Measurements from ENCODE around the gene TTLL7. TPM values are rescaled to one million over a fixed set of nuclear protein-coding genes. Genes with fewer than 3 reads are reported as not detected.

TTLL7 gene
- total RNA-seq, 1 experiment from 2014 or later, result 6.6 TPM

DNA sequence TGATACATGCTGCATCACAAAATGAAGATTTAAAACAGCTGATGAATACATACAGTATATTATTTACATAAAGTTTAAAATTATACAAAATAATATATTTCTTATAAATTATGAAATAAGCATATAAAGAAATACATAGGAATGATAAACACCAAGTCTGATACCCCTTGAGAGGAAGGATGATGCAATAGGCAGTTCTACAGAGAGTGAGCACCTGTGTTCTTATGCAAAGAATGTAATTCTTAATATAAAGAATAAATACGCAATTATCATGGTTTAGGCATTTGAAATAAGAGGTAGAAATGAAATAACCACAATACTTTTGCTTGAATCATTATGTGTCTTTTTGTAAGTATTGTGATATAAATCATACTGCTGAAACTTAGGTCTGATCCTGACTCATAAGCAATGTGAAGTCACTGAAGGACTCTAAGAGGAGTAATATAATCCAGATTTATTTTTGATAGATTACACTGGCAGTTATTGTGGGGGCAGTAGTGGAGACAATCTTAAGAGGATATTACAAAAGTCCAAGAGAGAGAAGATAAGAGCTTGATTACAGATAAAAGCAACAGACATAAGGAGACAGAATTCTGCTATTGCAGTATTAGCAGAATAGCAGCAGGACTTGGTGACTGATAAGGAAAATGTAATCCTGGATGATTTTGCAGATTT, 39.0 kb downstream of the TTLL7 start:
- no peaks in the 10 kb centered on the region for H3K27me3 Mint-ChIP-seq (ENCODE audit: low read depth)
- Histone ChIP-seq H3K79me2 (ENCODE audit: insufficient read depth, low read length) (no peaks in the 10 kb centered on the region), H3K56ac (ENCODE audit: insufficient read length, low read depth, low read length) (no peak overlapping the region), H2BK15ac (ENCODE audit: low read depth, low read length) (no peak overlapping the region), H4K5ac (ENCODE audit: insufficient read length, low read depth, low read length) (no peak overlapping the region), H4K8ac (replicated peaks; ENCODE audit: insufficient read length, low read depth, low read length) (no peak overlapping the region), H2BK5ac (ENCODE audit: insufficient read length, low read length) (no peak overlapping the region), H4K91ac (ENCODE audit: insufficient read length, low read depth, low read length) (no peak overlapping the region), H3K23ac (ENCODE audit: insufficient read length, low read depth, low read length) (no peak overlapping the region), H3K27ac (ENCODE audit: insufficient read length, low read depth, low read length) (no peak overlapping the region), H3K9ac (ENCODE audit: extremely low read depth, insufficient read length, low read length) (no peak overlapping the region), H3K79me1 (ENCODE audit: insufficient read depth, low read depth, low read length, poor library complexity, severe bottlenecking) (no peaks in the 10 kb centered on the region), H3K4me1 (ENCODE audit: insufficient read depth, low read length) (no peaks in the 10 kb centered on the region; the same call in 1 of the 2 replicates), H3K23me2 (ENCODE audit: insufficient read length, low read depth, low read length, poor library complexity, severe bottlenecking) (no peaks in the 10 kb centered on the region), H3K4me2 (ENCODE audit: insufficient read depth, insufficient read length, low read length) (no peak overlapping the region), H2AK5ac (ENCODE audit: insufficient read length, low read length) (no peak overlapping the region), H3K14ac (ENCODE audit: insufficient read depth, low read length) (no peak overlapping the region), H2BK12ac (ENCODE audit: insufficient read length, low read depth, low read length) (no peak overlapping the region), H3K4ac (ENCODE audit: low read depth, low read length) (no peak overlapping the region), H3K9me3 (ENCODE audit: control insufficient read depth, low read depth, low read length) (no peaks in the 10 kb centered on the region), H3K18ac (ENCODE audit: insufficient read length, low read depth, low read length) (no peak overlapping the region), H4K20me1 (ENCODE audit: control insufficient read depth, insufficient read depth, insufficient read length) (no peaks in the 10 kb centered on the region), H2BK20ac (ENCODE audit: low read depth, low read length, poor library complexity, severe bottlenecking) (no peak overlapping the region), H3K27me3 (ENCODE audit: insufficient read depth, low read length) (no peaks in the 10 kb centered on the region), H2BK120ac (ENCODE audit: low read depth, low read length, poor library complexity, severe bottlenecking) (no peak overlapping the region), H2AFZ (ENCODE audit: low read length) (no peak overlapping the region), H3T11ph (ENCODE audit: low read length) (no peak overlapping the region)
- H3K36me3 Mint-ChIP-seq (ENCODE audit: insufficient read depth in 1 of 3, low read depth in 3 of 3), result no peaks in the 10 kb centered on the region
- H3K4me1 Mint-ChIP-seq, result peaks cover 0 to 5% of the 10 kb centered on the region in 2 experiments; a peak in 2 of 4 replicates
- WGBS (ENCODE audit: extremely low coverage, insufficient read length, low lambda C conversion rate), result no CpG with 5 or more reads among the region's 1 CpG
- no peak for DNase-seq
- no peak overlapping the region for H3K27ac Mint-ChIP-seq
- TF ChIP-seq, protein P1, sequence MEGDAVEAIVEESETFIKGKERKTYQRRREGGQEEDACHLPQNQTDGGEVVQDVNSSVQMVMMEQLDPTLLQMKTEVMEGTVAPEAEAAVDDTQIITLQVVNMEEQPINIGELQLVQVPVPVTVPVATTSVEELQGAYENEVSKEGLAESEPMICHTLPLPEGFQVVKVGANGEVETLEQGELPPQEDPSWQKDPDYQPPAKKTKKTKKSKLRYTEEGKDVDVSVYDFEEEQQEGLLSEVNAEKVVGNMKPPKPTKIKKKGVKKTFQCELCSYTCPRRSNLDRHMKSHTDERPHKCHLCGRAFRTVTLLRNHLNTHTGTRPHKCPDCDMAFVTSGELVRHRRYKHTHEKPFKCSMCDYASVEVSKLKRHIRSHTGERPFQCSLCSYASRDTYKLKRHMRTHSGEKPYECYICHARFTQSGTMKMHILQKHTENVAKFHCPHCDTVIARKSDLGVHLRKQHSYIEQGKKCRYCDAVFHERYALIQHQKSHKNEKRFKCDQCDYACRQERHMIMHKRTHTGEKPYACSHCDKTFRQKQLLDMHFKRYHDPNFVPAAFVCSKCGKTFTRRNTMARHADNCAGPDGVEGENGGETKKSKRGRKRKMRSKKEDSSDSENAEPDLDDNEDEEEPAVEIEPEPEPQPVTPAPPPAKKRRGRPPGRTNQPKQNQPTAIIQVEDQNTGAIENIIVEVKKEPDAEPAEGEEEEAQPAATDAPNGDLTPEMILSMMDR (conservative IDR thresholded peaks at IDR 0.05), result no peak
- no peaks in the 10 kb centered on the region for H3K9me3 Mint-ChIP-seq
- H3K4me3 Mint-ChIP-seq, result no peak overlapping the region
